Neural cell (in vitro differentiated cells): ENCODE data around the gene C16orf90. TPM values are rescaled to one million over a fixed set of nuclear protein-coding genes. Genes with fewer than 3 reads are reported as not detected.

Experiments
- H2AFZ ChIP-seq: fragments of 200-600, 300-800 bp; sonication (generic), shearing (Covaris generic); 2 replicates; pipeline ENCODE4 v1.6.0; 2014; ENCODE audit warnings: low read depth, mild to moderate bottlenecking, antibody characterized with exemption, low read length, moderate library complexity
- H3F3A ChIP-seq: fragments of 200-600 bp; shearing (Covaris generic); 2 replicates; pipeline ENCODE4 v1.6.1; 2016; ENCODE audit warnings: mild to moderate bottlenecking, moderate library complexity, mixed read lengths, antibody characterized with exemption, low read length; ENCODE audit not compliant: insufficient read depth, poor library complexity, severe bottlenecking
- H3K27ac ChIP-seq: fragments of 200-600, 300-800 bp; sonication (generic), shearing (Covaris generic); 2 replicates; pipeline ENCODE4 v1.5.1; 2014; ENCODE audit warnings: mild to moderate bottlenecking, low read length, moderate library complexity
- H3K27me3 ChIP-seq: fragments of 300-800, 200-600 bp; sonication (generic), shearing (Covaris generic); 2 replicates; pipeline ENCODE4 v1.6.0; 2014; ENCODE audit warnings: mild to moderate bottlenecking, low read depth, low read length, moderate library complexity; ENCODE audit not compliant: insufficient read depth
- H3K36me3 ChIP-seq: fragments of 300-800, 200-600 bp; sonication (generic), shearing (Covaris generic); 2 replicates; pipeline ENCODE4 v1.5.1; 2014; ENCODE audit warnings: mild to moderate bottlenecking, antibody characterized with exemption, low read length, moderate library complexity; ENCODE audit not compliant: insufficient read depth
- H3K4me2 ChIP-seq: fragments of 300-800, 200-600 bp; sonication (generic), shearing (Covaris generic); 2 replicates; pipeline ENCODE4 v1.6.0; 2014; ENCODE audit warnings: mild to moderate bottlenecking, low read length
- H3K4me3 ChIP-seq: fragments of 300-800, 200-600 bp; sonication (generic), shearing (Covaris generic); 2 replicates; pipeline ENCODE4 v1.5.1; 2014; ENCODE audit warnings: mild to moderate bottlenecking, low read length, moderate library complexity
- H3K79me2 ChIP-seq: fragments of 200-600 bp; shearing (Covaris generic); replicated peaks from 2 replicates; pipeline ENCODE4 v1.6.0; 2014; ENCODE audit warnings: mild to moderate bottlenecking, low read length, moderate library complexity; ENCODE audit not compliant: insufficient read depth
- H3K9ac ChIP-seq: fragments of 300-800, 200-600 bp; sonication (generic), shearing (Covaris generic); 2 replicates; pipeline ENCODE4 v1.6.1; 2016; ENCODE audit warnings: mild to moderate bottlenecking, low read length, mixed read lengths
- H3K9me2 ChIP-seq: fragments of 200-600 bp; shearing (Covaris generic); 2 replicates; pipeline ENCODE4 v1.6.1; 2016; ENCODE audit warnings: mild to moderate bottlenecking, low read length, mixed read lengths; ENCODE audit not compliant: insufficient read depth
- H3K9me3 ChIP-seq: fragments of 200-600, 300-800 bp; sonication (generic), shearing (Covaris generic); 2 replicates; pipeline ENCODE4 v1.6.1; 2016; ENCODE audit warnings: mild to moderate bottlenecking, mixed run types, low read length, moderate library complexity, mixed read lengths
- H4K20me1 ChIP-seq: fragments of 200-600 bp; shearing (Covaris generic); 2 replicates; pipeline ENCODE4 v1.6.1; 2016; ENCODE audit warnings: mild to moderate bottlenecking, mixed run types; ENCODE audit not compliant: insufficient read depth
- EP300 ChIP-seq: fragments of 450-650 bp; conservative IDR thresholded peaks from 2 replicates; pipeline ENCODE4 v1.6.1; 2014; ENCODE audit warnings: antibody characterized with exemption, mild to moderate bottlenecking, moderate library complexity; ENCODE audit not compliant: poor library complexity, severe bottlenecking
- EZH2 ChIP-seq: fragments of 200-600, 300-800 bp; shearing (Covaris generic), sonication (generic); IDR thresholded peaks from 2 replicates; pipeline ENCODE4 v1.6.1; 2014; ENCODE audit warnings: antibody characterized with exemption, low read length, borderline replicate concordance, mild to moderate bottlenecking; ENCODE audit not compliant: insufficient read depth, poor library complexity, severe bottlenecking
- MXI1 ChIP-seq: fragments of 450-650 bp; conservative IDR thresholded peaks from 2 replicates; pipeline ENCODE4 v1.6.1; 2014; ENCODE audit warnings: antibody characterized with exemption, mild to moderate bottlenecking; ENCODE audit not compliant: poor library complexity, severe bottlenecking
- POLR2AphosphoS5 ChIP-seq: IDR thresholded peaks from 2 replicates; pipeline ENCODE4 v1.6.1; 2012
- RAD21 ChIP-seq: fragments of 450-650 bp; conservative IDR thresholded peaks from 2 replicates; pipeline ENCODE4 v1.6.1; 2014; ENCODE audit warnings: antibody characterized with exemption, mild to moderate bottlenecking, moderate library complexity
- REST ChIP-seq: IDR thresholded peaks from 2 replicates; pipeline ENCODE4 v1.6.1; 2012; ENCODE audit warnings: borderline replicate concordance
- SMC3 ChIP-seq: fragments of 450-650 bp; conservative IDR thresholded peaks from 2 replicates; pipeline ENCODE4 v1.6.1; 2014; ENCODE audit warnings: antibody characterized with exemption, mild to moderate bottlenecking, moderate library complexity; ENCODE audit not compliant: poor library complexity
- TAF1 ChIP-seq: IDR thresholded peaks from 2 replicates; pipeline ENCODE4 v1.6.1; 2012; ENCODE audit warnings: low read depth
- polyA plus RNA-seq: library from polyadenylated mRNA; depleted of rRNA; stranded (reverse); fragments of >200 nt; gene quantifications from 2 replicates; pipeline ENCODE4 v1.2.3, GENCODE V29; 2014
- TF ChIP-seq, protein P1 (sequence below): fragments of 450-650 bp; IDR thresholded peaks from 2 replicates; pipeline ENCODE4 v1.5.1; 2014; ENCODE audit warnings: antibody characterized with exemption, mild to moderate bottlenecking, moderate library complexity; ENCODE audit not compliant: poor library complexity, severe bottlenecking

Gene C16orf90
- polyA plus RNA-seq, 1 donor from 2014 or later = not detected

GRCh38 chr16:3465301-3465700 lies 30.0 kb downstream of the C16orf90 start:
- H4K20me1 ChIP-seq = no peaks in the 10 kb centered on the region
- H3K9me2 ChIP-seq = no peaks in the 10 kb centered on the region
- H3K4me3 ChIP-seq = no peak overlapping the region
- H3F3A ChIP-seq = no peaks in the 10 kb centered on the region
- no peak overlapping the region for H2AFZ ChIP-seq
- H3K9ac ChIP-seq = no peak overlapping the region
- no peak for TF ChIP-seq EZH2
- TF ChIP-seq EP300 = no peak
- no peak for TF ChIP-seq RAD21
- TF ChIP-seq SMC3 = no peak
- no peak for TF ChIP-seq MXI1
- TF ChIP-seq, protein P1, sequence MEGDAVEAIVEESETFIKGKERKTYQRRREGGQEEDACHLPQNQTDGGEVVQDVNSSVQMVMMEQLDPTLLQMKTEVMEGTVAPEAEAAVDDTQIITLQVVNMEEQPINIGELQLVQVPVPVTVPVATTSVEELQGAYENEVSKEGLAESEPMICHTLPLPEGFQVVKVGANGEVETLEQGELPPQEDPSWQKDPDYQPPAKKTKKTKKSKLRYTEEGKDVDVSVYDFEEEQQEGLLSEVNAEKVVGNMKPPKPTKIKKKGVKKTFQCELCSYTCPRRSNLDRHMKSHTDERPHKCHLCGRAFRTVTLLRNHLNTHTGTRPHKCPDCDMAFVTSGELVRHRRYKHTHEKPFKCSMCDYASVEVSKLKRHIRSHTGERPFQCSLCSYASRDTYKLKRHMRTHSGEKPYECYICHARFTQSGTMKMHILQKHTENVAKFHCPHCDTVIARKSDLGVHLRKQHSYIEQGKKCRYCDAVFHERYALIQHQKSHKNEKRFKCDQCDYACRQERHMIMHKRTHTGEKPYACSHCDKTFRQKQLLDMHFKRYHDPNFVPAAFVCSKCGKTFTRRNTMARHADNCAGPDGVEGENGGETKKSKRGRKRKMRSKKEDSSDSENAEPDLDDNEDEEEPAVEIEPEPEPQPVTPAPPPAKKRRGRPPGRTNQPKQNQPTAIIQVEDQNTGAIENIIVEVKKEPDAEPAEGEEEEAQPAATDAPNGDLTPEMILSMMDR = no peak
- TF ChIP-seq REST = no peak
- TF ChIP-seq TAF1 = no peak
- TF ChIP-seq POLR2AphosphoS5 = no peak
- H3K27me3 ChIP-seq = no peaks in the 10 kb centered on the region
- H3K4me2 ChIP-seq = no peak overlapping the region
- H3K79me2 ChIP-seq = peaks cover 54% of the 10 kb centered on the region
- H3K36me3 ChIP-seq = no peaks in the 10 kb centered on the region
- H3K27ac ChIP-seq = no peak overlapping the region
- no peaks in the 10 kb centered on the region for H3K9me3 ChIP-seq

DNA sequence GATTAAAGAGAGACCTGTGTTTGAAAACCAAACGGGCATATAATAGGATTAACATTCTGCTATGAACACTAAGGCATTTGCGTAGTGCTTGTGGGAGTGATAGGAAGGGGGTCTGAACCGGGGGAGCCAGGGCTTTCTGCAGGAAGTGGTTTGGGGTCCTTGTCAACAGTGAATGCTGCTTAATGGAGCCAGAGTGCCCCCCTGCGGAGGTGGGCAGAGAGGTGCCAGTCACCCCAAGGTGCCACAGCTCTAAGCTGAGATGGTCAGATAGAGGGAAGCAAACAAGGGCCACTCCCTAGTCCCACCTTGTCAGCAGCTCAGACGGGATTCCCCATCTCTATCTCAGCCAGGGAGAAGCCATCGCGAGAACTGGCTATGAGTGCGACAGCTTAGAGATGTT lies 34.1 kb downstream of the C16orf90 start:
- no peak overlapping the region for H3K27ac ChIP-seq
- H3K9me3 ChIP-seq = no peaks in the 10 kb centered on the region
- H3K27me3 ChIP-seq = no peaks in the 10 kb centered on the region
- H2AFZ ChIP-seq = no peak overlapping the region
- H3K4me2 ChIP-seq = no peak overlapping the region
- no peak overlapping the region for H3K9ac ChIP-seq
- no peaks in the 10 kb centered on the region for H3K36me3 ChIP-seq
- no peaks in the 10 kb centered on the region for H3K9me2 ChIP-seq
- TF ChIP-seq SMC3 (no peak), EZH2 (no peak), EP300 (no peak), POLR2AphosphoS5 (no peak), TAF1 (no peak), MXI1 (no peak), REST (no peak), RAD21 (no peak)
- TF ChIP-seq, protein P1 = no peak
- H3F3A ChIP-seq = no peaks in the 10 kb centered on the region
- no peaks in the 10 kb centered on the region for H4K20me1 ChIP-seq
- peaks cover 69% of the 10 kb centered on the region for H3K79me2 ChIP-seq
- H3K4me3 ChIP-seq = no peak overlapping the region
